GM19328 (cell line): ENCODE measurements around the gene SRP54.
A peak's percentile ranks its signal among the peaks of the same experiment; 100 is the strongest.
"Not testable (repeated sequence)": the region's sequence is repeated elsewhere in the genome, so short reads cannot be mapped to it uniquely, and the experiment has no call there.

ENCODE experiments used
- ATAC-seq: cut with Tn5 transposase; IDR thresholded peaks from one replicate; pipeline ENCODE4 v1.9.1; 2021; ENCODE audit warnings: mild to moderate bottlenecking, moderate library complexity; ENCODE audit not compliant: unreplicated experiment

Gene SRP54

GRCh38 chr14:35046048-35046750, 63.4 kb downstream of the SRP54 start, which contains the start of gene FAM177A1:
Gene FAM177A1 (plus strand): TSS chr14:35046272. CDS start chr14:35046464, 192 bp downstream.
- peak; percentile 95 for ATAC-seq

- ATAC-seq: peak; percentile 22
Observed at GRCh38 chr14:35046751-35047536, 64.2 kb downstream of the SRP54 start.

- no peak for ATAC-seq
Observed at GRCh38 chr14:35047976-35048513, 65.3 kb downstream of the SRP54 start.

DNA sequence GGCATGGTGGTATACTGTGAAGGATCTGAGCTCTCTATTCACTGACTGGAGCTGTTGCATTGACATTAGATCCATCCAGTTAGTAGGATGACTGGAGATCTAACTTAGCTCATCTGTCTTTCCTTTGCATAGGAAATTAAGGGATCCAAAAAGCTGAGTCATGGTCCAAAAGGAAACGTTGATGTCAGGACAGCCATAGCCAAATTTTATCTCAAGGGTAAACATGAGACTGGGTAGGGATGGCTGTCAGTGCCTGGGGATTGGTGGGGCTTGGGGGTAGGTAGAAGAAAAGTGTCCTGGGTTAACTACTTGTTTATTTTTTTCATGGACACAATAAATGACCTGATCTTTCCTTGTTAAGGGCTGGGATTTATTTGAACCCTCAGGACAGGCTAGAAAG, 67.9 kb downstream of the SRP54 start:
- no peak for ATAC-seq

DNA sequence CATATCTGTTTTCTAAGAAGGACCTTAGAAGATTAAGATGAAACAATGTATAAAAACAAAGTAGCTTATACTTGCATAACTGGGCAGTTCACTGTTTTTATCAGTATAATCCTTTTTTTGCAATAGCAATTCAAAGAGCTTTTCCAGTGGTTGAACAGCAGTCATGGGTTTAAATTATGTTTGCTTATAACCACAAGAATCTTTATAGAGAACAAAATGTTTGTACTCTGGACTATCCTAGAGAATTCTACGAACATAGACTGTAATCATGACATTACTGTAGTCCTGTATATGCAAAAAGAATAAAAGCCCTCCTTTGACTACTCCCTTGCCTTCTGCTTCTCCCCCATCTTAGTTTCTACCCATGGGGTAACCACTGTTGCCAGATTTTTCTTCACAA, 69.0 kb downstream of the SRP54 start:
- ATAC-seq: no peak

DNA sequence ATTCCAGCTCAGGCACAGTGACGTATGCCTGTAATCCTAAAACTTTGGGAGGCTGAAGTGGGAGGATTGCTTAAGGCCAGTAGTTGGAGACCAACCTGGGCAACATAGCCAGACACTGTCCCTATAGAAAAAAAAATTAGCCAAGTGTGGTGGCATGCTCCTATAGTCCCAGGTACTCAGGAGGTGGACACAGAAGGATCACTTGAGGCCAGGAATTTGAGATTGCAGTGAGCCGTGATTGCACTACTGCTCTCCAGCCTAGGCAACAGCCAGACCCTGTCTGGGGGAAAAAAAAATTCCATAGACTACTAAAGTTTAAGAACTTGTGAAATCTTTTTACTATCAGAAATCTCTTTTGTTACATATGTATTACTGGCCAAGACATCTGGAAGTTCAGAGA, 69.8 kb downstream of the SRP54 start:
- ATAC-seq: no peak

DNA sequence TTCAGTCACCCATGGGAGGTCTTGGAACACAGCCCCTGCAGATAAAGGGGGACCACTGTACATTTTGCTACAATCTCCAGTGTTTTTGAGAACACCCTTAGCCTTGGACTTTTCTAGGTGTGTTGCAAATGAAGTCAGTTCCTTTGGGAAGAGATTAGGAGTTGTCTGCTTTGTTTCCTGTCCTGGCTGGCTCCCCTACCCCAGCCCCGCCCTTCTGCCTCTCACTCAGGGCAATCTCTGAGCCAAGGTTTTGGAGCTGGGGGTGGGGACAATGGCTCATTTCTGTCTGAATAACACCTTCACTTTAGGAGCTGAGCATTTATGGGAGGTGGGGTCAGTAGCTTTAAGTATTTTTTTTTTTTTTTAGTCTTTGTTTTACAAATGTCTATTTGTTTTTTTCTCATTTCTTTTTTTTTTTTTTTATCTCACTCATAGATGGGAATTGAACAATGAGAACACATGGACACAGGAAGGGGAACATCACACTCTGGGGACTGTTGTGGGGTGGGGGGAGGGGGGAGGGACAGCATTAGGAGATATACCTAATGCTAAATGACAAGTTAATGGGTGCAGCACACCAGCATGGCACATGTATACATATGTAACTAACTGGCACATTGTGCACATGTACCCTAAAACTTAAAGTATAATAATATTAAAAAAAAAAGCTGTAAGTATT, 78.5 kb downstream of the SRP54 start:
- not testable (repeated sequence) for ATAC-seq

DNA sequence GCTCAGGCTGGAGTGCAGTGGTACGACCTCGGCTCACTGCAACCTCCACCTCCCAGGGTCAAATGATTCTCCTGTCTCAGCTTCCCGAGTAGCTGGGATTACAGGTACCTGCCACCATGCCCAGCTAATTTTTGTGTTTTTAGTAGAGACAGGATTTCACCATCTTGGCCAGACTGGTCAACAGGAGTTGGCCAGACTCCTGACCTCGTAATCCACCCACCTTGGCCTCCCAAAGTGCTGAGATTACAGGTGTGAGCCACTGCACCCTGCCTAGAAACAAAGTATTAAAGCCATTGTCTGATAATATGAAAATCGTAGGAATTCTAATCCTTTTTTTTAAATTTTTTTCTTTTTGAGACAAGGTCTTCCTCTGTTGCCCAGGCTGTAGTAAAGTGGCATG, 82.9 kb downstream of the SRP54 start:
- ATAC-seq: not testable (repeated sequence)

GRCh38 chr14:35068238-35069012, 85.6 kb downstream of the SRP54 start:
- ATAC-seq: no peak

DNA sequence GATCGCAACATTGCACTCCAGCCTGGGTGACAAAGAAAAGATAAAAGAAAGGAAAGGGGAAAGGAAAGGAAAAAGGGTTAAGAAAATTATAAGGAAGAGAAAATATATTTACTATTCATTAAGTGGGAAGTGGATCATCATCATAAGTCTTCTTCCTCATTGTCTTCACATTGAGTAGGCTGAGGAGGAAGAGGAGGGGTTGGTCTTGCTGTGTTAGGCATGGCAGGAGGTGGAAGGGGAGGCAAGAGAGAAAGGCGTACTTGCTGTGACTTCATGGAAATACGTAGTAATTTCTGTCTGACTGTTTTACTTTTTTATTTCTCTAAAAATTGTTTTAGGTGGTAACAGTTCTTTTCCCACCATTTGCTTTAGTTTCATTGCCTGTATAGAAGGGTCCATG, 89.4 kb downstream of the SRP54 start:
- no peak for ATAC-seq

DNA sequence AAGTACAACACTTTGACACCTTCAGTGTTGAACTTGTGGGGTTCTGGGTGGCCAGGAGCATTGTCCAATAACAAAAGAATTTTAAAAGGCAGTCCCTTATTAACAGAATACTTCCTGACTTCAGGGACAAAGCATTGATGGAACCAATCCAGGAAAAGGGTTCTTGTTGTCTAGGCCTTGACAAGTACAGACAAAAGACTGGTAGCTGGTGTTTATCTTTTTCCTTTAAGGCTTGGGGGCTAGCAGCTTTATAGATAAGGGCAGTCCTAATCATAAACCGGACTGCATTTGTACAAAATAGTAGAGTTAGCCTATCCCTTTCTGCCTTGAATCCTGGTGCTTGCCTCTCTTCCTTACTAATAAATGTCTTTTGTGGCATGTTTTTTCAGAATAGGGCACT, 90.7 kb downstream of the SRP54 start:
- no peak for ATAC-seq

DNA sequence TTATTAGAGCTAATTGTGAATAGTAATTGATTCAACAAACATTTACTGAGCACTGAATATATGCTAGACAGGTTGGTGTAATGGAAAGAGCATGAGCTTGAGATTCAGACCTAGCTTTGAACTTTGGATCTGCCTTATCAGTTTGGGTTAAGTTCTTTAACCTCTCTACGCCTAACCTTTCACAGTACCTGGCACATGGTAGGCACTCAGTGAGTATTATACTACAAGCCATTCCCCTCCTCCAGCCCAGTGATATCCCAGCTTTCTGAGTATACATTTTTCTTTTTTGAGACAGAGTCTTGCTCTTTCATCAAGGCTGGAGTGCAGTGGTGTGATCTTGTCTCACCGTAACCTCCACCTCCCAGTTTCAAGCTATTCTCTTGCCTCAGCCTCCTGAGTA, 95.3 kb downstream of the SRP54 start:
- no peak for ATAC-seq
